ENCODE measurements around the gene SLIT3. TPM values are rescaled to one million over a fixed set of nuclear protein-coding genes. Genes with fewer than 3 reads are reported as not detected.

The SLIT3 gene
- total RNA-seq, 1 experiment from 2014 or later: not detected

DNA sequence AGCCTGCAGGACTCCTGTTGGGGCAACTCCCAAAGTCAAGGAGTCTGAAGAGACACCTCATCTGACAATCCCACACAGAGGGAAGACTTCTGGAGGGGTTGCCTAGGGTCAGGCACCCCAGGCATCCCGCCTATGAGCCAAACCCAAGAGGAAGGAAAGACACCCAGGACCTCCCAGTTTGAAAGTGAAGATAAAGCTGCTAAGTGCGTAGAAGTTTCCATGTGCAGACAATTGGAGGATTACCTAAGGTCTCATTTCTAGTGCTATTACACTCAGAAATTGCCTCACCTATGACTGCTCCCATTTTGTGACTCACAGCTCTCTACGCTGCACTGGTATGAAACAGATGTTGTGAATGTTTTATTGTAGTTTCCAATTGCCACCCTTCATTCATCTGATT, 322.9 kb downstream of the SLIT3 start:
- H3K79me2 ChIP-seq (ENCODE audit: low read depth): no peaks in the 10 kb centered on the region
- ChIA-PET CTCF (no interaction called here), POLR2A (ENCODE audit: unreplicated experiment) (no interaction called here)
- no peaks in the 10 kb centered on the region for H3K9me2 ChIP-seq (ENCODE audit: insufficient read depth)
- no peaks in the 10 kb centered on the region for H3K36me3 ChIP-seq (ENCODE audit: low read depth)
- no TSS peak for BruUV-seq (replicated peaks)
- intact Hi-C loops (cut with micrococcal nuclease; ENCODE audit: unreplicated experiment): no loop called here
- no peak for TF ChIP-seq EZH2 (IDR thresholded peaks at IDR 0.05; ENCODE audit: low read depth)
- TF ChIP-seq, protein P1, sequence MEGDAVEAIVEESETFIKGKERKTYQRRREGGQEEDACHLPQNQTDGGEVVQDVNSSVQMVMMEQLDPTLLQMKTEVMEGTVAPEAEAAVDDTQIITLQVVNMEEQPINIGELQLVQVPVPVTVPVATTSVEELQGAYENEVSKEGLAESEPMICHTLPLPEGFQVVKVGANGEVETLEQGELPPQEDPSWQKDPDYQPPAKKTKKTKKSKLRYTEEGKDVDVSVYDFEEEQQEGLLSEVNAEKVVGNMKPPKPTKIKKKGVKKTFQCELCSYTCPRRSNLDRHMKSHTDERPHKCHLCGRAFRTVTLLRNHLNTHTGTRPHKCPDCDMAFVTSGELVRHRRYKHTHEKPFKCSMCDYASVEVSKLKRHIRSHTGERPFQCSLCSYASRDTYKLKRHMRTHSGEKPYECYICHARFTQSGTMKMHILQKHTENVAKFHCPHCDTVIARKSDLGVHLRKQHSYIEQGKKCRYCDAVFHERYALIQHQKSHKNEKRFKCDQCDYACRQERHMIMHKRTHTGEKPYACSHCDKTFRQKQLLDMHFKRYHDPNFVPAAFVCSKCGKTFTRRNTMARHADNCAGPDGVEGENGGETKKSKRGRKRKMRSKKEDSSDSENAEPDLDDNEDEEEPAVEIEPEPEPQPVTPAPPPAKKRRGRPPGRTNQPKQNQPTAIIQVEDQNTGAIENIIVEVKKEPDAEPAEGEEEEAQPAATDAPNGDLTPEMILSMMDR (conservative IDR thresholded peaks at IDR 0.05): no peak
- H2AFZ ChIP-seq: no peak overlapping the region
- H3F3A ChIP-seq (ENCODE audit: insufficient read depth, low read depth): no peaks in the 10 kb centered on the region
- H3K4me1 ChIP-seq (replicated peaks; ENCODE audit: insufficient read depth): no peaks in the 10 kb centered on the region
- DNase-seq: no peak
- H3K9me3 ChIP-seq (ENCODE audit: insufficient read depth, low read depth): no peaks in the 10 kb centered on the region
- no peak overlapping the region for H3K4me3 ChIP-seq
- no peaks in the 10 kb centered on the region for H4K20me1 ChIP-seq (ENCODE audit: insufficient read depth)
- no peak overlapping the region for H3K4me2 ChIP-seq
- H3K27ac ChIP-seq: no peak overlapping the region
- H3K27me3 ChIP-seq (ENCODE audit: insufficient read depth, low read depth): peaks cover 24% of the 10 kb centered on the region

GRCh38 chr5:168976311-168976970, 324.5 kb downstream of the SLIT3 start:
- no peak for DNase-seq
- CTCF ChIA-PET: no interaction called here
- intact Hi-C loops (cut with micrococcal nuclease; ENCODE audit: unreplicated experiment): no loop called here
- Histone ChIP-seq H3K27me3 (ENCODE audit: insufficient read depth, low read depth) (peaks cover 27% of the 10 kb centered on the region), H3K4me1 (replicated peaks; ENCODE audit: insufficient read depth) (no peaks in the 10 kb centered on the region), H3F3A (ENCODE audit: insufficient read depth, low read depth) (no peaks in the 10 kb centered on the region), H3K36me3 (ENCODE audit: low read depth) (no peaks in the 10 kb centered on the region), H3K79me2 (ENCODE audit: low read depth) (no peaks in the 10 kb centered on the region), H3K9me3 (ENCODE audit: insufficient read depth, low read depth) (no peaks in the 10 kb centered on the region), H3K27ac (no peak overlapping the region), H2AFZ (no peak overlapping the region), H4K20me1 (ENCODE audit: insufficient read depth) (no peaks in the 10 kb centered on the region), H3K4me2 (no peak overlapping the region), H3K9me2 (ENCODE audit: insufficient read depth) (no peaks in the 10 kb centered on the region), H3K4me3 (no peak overlapping the region)
- TF ChIP-seq, protein P1 (conservative IDR thresholded peaks at IDR 0.05): no peak
- no peak for TF ChIP-seq EZH2 (IDR thresholded peaks at IDR 0.05; ENCODE audit: low read depth)
- POLR2A ChIA-PET (ENCODE audit: unreplicated experiment): no interaction called here
- no TSS peak for BruUV-seq (replicated peaks)

GRCh38 chr5:168975331-168975730, 325.6 kb downstream of the SLIT3 start:
- no peaks in the 10 kb centered on the region for H3K36me3 ChIP-seq (ENCODE audit: low read depth)
- no peaks in the 10 kb centered on the region for H3K79me2 ChIP-seq (ENCODE audit: low read depth)
- no peak overlapping the region for H2AFZ ChIP-seq
- H3F3A ChIP-seq (ENCODE audit: insufficient read depth, low read depth): no peaks in the 10 kb centered on the region
- DNase-seq: no peak
- intact Hi-C loops (cut with micrococcal nuclease; ENCODE audit: unreplicated experiment): no loop called here
- no peaks in the 10 kb centered on the region for H4K20me1 ChIP-seq (ENCODE audit: insufficient read depth)
- ChIA-PET CTCF (no interaction called here), POLR2A (ENCODE audit: unreplicated experiment) (no interaction called here)
- no peaks in the 10 kb centered on the region for H3K4me1 ChIP-seq (replicated peaks; ENCODE audit: insufficient read depth)
- no peak overlapping the region for H3K4me3 ChIP-seq
- no peak overlapping the region for H3K27ac ChIP-seq
- peaks cover 30% of the 10 kb centered on the region for H3K27me3 ChIP-seq (ENCODE audit: insufficient read depth, low read depth)
- no peaks in the 10 kb centered on the region for H3K9me2 ChIP-seq (ENCODE audit: insufficient read depth)
- BruUV-seq (replicated peaks): no TSS peak
- H3K4me2 ChIP-seq: no peak overlapping the region
- TF ChIP-seq, protein P1 (conservative IDR thresholded peaks at IDR 0.05): no peak
- no peak for TF ChIP-seq EZH2 (IDR thresholded peaks at IDR 0.05; ENCODE audit: low read depth)
- no peaks in the 10 kb centered on the region for H3K9me3 ChIP-seq (ENCODE audit: insufficient read depth, low read depth)

Data from PC-9 (cell line).